ENCODE measurements around the gene ZIC1. TPM values are rescaled to one million over a fixed set of nuclear protein-coding genes. Genes with fewer than 3 reads are reported as not detected.

Gene ZIC1
- total and polyA plus RNA-seq, 2 of the 13 experiments (the other 11 are each of a cell fraction or from before 2014, with no cell fraction given): not detected

DNA sequence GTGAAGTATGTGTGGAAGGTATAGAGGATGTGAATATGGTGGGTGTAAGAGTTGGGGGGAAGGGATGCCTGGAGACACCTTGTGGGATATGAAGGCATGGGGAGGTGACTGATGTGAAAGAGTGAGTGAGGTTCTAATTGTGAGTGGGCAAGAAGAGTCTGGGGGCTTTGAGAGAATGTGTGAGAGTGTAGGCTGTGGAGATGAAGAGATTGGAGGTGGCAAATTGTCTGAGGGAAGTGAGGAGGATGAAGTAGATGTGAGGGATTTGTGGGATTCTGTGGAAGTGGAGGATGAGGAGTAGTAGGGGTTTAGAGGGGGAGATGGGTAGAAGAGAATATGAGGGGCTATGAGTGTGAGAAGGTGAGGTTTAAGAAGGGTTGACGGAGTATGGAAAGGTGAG is 44.4 kb upstream of the ZIC1 start:
- CTCF ChIA-PET (ENCODE audit: low intra/inter-chr PET ratio, low total read pairs): no interaction called here
- 0% methylated on average over 1 of the region's 1 CpG for WGBS (ENCODE audit: low lambda C conversion rate)
- BruUV-seq (replicated peaks): no TSS peak

More for the DNA sequence above, 44.4 kb upstream of the ZIC1 start:
- no peaks in the 10 kb centered on the region for H3K9me3 ChIP-seq (ENCODE audit: low read length)
- no peak overlapping the region for H3K27ac ChIP-seq (ENCODE audit: extremely low read length, insufficient read depth, low read length)
- no peak overlapping the region for H2AFZ ChIP-seq (ENCODE audit: low read length)
- no peak overlapping the region for H3K4me3 ChIP-seq (replicated peaks in 1 of 3; ENCODE audit: insufficient read depth in 1 of 3, low read depth in 2 of 3, low read length in 3 of 3)
- FAIRE-seq (no peak), DNase-seq (ENCODE audit: low spot score) (no peak), ATAC-seq (no peak)
- no peaks in the 10 kb centered on the region for H4K20me1 ChIP-seq (ENCODE audit: insufficient read depth, low read length)
- in situ Hi-C loops (cut with HindIII; ENCODE audit: extremely low pct_ligation_motif_present, low pct_unique_long_range_greater_than_20kb): no loop called here
- peaks cover 18% of the 10 kb centered on the region for H3K4me1 ChIP-seq (ENCODE audit: insufficient read depth, low read length)
- H3K9ac ChIP-seq (ENCODE audit: insufficient read depth, low read depth, low read length): no peak overlapping the region
- POLR2A ChIA-PET: no interaction called here
- H3K79me2 ChIP-seq (ENCODE audit: insufficient read depth, low read length): no peaks in the 10 kb centered on the region
- no peak for TF ChIP-seq SP2 (CRISPR knock-in tag; IDR thresholded peaks at IDR 0.05)
- TF ChIP-seq TCF7L2 (IDR thresholded peaks at IDR 0.05; ENCODE audit: low read depth, low read length): no peak
- no peak for TF ChIP-seq YEATS2 (CRISPR knock-in tag; IDR thresholded peaks at IDR 0.05; ENCODE audit: borderline replicate concordance)
- TF ChIP-seq, protein P1, sequence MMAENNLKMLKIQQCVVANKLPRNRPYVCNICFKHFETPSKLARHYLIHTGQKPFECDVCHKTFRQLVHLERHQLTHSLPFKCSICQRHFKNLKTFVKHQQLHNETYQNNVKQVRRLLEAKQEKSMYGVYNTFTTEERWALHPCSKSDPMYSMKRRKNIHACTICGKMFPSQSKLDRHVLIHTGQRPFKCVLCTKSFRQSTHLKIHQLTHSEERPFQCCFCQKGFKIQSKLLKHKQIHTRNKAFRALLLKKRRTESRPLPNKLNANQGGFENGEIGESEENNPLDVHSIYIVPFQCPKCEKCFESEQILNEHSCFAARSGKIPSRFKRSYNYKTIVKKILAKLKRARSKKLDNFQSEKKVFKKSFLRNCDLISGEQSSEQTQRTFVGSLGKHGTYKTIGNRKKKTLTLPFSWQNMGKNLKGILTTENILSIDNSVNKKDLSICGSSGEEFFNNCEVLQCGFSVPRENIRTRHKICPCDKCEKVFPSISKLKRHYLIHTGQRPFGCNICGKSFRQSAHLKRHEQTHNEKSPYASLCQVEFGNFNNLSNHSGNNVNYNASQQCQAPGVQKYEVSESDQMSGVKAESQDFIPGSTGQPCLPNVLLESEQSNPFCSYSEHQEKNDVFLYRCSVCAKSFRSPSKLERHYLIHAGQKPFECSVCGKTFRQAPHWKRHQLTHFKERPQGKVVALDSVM (CRISPR knock-in tag; IDR thresholded peaks at IDR 0.05): no peak
- TF ChIP-seq ZNF432 (CRISPR knock-in tag; IDR thresholded peaks at IDR 0.05; ENCODE audit: borderline replicate concordance): no peak
- TF ChIP-seq ZNF558 (CRISPR knock-in tag; IDR thresholded peaks at IDR 0.05; ENCODE audit: borderline replicate concordance): no peak
- no peak for TF ChIP-seq DR1 (CRISPR knock-in tag; IDR thresholded peaks at IDR 0.05)
- no peak for TF ChIP-seq ATAD3A (CRISPR knock-in tag; IDR thresholded peaks at IDR 0.05)
- no peak for TF ChIP-seq SP1 (IDR thresholded peaks at IDR 0.05)
- no peak for TF ChIP-seq SP1 (CRISPR knock-in tag; IDR thresholded peaks at IDR 0.05)
- no peak for TF ChIP-seq ZNF549 (CRISPR knock-in tag; IDR thresholded peaks at IDR 0.05)
- no peak for TF ChIP-seq ZNF781 (CRISPR knock-in tag; IDR thresholded peaks at IDR 0.05; ENCODE audit: borderline replicate concordance, not compliant biosample characterization)
- TF ChIP-seq ZSCAN22 (CRISPR knock-in tag; IDR thresholded peaks at IDR 0.05): no peak
- TF ChIP-seq GABPB1 (CRISPR knock-in tag; IDR thresholded peaks at IDR 0.05): no peak
- no peak for TF ChIP-seq ZNF672 (CRISPR knock-in tag; IDR thresholded peaks at IDR 0.05)
- no peak for TF ChIP-seq SMC3 (IDR thresholded peaks at IDR 0.05; ENCODE audit: low read length)
- no peak for TF ChIP-seq ZNF256 (CRISPR knock-in tag; conservative IDR thresholded peaks at IDR 0.05)
- no peak for TF ChIP-seq RFX5 (IDR thresholded peaks at IDR 0.05; ENCODE audit: low read depth, low read length)
- no peak overlapping the region for H3K4me2 ChIP-seq (ENCODE audit: low read depth, low read length)
- intact Hi-C loops (cut with micrococcal nuclease; ENCODE audit: unreplicated experiment): loop anchor here (5.0 to 10.0 kb wide), 3 partner anchors 250 to 1210 kb away; no protein-coding TSS in a partner anchor
- H3K36me3 ChIP-seq (replicated peaks in 1 of 2; ENCODE audit: control insufficient read depth in 1 of 2, insufficient read depth in 2 of 2, low read length in 2 of 2): no peaks in the 10 kb centered on the region
- peaks cover 1 to 14% of the 10 kb centered on the region in 2 experiments; a peak in 2 of 5 replicates for H3K27me3 ChIP-seq (ENCODE audit: control insufficient read depth in 1 of 2, insufficient read depth in 2 of 2, low read length in 2 of 2)
